ENCODE data around the gene SRD5A1.

DNA sequence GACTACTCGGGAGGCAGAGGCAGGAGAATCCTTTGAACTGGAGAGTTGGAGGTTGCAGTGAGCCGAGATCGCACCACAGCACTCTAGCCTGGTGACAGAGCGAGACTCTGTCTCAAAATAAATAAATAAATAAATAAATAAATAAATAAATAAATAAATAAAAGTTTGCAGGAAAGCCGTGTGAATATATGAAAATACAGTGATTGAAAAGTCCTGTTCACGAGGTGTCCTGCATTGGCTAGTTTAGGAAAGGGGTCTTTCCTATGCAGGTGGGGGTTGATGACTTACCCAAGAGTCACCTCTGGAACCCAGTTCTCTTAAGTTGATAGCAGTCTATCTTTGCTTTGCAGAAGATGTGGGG is 87.3 kb downstream of the SRD5A1 start:
- TF ChIP-seq, protein P1, sequence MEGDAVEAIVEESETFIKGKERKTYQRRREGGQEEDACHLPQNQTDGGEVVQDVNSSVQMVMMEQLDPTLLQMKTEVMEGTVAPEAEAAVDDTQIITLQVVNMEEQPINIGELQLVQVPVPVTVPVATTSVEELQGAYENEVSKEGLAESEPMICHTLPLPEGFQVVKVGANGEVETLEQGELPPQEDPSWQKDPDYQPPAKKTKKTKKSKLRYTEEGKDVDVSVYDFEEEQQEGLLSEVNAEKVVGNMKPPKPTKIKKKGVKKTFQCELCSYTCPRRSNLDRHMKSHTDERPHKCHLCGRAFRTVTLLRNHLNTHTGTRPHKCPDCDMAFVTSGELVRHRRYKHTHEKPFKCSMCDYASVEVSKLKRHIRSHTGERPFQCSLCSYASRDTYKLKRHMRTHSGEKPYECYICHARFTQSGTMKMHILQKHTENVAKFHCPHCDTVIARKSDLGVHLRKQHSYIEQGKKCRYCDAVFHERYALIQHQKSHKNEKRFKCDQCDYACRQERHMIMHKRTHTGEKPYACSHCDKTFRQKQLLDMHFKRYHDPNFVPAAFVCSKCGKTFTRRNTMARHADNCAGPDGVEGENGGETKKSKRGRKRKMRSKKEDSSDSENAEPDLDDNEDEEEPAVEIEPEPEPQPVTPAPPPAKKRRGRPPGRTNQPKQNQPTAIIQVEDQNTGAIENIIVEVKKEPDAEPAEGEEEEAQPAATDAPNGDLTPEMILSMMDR (IDR thresholded peaks at IDR 0.05) = no peak
- TF ChIP-seq ZFX (IDR thresholded peaks at IDR 0.05; ENCODE audit: borderline replicate concordance) = no peak
